GM12873 (cell line): ENCODE results near the gene ETS1.

ENCODE experiments used
- TF ChIP-seq, protein P1 (sequence below): IDR thresholded peaks from 2 replicates; pipeline ENCODE4 v1.5.1; 2012; ENCODE audit warnings: low read depth, mild to moderate bottlenecking, moderate library complexity, low read length, control low read depth; ENCODE audit not compliant: insufficient read depth; ENCODE audit errors: missing control alignments

Gene ETS1

DNA sequence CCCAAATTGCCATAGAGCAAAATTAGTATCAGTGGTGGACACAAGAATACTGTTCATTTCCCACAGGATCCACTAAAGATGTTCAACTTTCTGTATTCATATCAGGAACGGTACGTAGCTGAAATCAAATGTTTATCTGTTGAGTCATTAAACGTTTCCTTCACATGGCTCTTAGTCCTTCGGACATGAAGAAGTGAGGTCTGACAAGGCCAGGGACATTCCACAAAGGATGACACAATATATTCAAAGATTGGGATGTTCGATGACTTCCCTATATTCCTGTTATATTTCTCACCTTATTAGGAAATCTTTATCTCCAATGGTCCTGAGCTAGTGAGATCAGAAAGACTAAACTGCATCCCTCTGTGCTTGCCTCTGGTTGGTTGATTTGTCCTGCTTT lies 129.0 kb downstream of the ETS1 start:
- TF ChIP-seq, protein P1, sequence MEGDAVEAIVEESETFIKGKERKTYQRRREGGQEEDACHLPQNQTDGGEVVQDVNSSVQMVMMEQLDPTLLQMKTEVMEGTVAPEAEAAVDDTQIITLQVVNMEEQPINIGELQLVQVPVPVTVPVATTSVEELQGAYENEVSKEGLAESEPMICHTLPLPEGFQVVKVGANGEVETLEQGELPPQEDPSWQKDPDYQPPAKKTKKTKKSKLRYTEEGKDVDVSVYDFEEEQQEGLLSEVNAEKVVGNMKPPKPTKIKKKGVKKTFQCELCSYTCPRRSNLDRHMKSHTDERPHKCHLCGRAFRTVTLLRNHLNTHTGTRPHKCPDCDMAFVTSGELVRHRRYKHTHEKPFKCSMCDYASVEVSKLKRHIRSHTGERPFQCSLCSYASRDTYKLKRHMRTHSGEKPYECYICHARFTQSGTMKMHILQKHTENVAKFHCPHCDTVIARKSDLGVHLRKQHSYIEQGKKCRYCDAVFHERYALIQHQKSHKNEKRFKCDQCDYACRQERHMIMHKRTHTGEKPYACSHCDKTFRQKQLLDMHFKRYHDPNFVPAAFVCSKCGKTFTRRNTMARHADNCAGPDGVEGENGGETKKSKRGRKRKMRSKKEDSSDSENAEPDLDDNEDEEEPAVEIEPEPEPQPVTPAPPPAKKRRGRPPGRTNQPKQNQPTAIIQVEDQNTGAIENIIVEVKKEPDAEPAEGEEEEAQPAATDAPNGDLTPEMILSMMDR: no peak

DNA sequence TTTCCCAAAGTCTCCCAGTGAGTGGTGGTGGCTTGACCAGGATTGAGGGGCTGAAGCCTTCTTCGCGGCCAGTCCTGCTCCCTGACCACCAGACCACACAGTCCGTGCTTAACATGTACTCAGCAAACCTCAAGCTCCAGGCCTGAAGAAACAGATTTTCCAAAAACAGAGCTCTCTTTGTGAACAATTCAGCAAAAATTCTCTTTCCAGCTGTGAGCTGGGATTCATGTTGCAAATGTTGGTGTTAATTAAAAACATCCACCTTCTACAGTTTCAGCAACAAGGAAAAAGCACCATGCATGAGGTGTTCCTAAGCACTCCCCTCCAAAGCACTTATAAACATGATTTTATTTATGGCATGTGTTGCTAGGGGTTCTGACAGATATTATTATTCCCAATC lies 129.5 kb downstream of the ETS1 start:
- TF ChIP-seq, protein P1: no peak

DNA sequence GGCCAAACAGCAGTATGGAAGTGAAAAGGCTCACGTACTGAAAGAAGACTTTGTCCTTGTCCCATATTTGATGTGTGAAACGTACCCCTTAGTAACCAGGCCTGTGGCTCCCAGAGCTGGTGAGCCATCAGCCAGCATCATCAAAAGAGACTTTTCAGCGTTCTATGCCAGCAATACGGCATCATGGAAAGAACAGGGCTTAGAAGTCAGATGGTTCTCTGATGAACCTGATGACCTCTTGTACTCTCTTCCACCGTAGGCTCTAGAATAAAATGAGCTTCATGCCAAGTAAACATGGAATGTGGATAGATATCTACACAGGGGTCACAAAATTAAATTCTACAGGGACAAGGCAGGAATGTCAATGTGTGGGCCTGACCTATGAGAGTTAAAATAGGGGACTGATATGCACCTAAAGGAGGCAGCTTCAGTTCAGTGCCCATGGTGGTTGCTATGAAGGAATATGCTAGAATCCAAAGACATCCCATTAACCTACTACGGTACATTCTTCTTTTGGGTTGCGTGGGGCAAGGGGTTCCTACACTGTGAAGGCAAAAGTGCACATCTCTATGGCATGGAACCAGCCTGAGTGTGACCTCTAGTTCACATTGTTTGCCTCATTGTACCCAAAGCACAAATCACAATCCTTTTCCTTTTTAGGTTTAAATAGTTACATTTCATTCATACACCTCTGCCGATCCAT lies 130.6 kb downstream of the ETS1 start:
- TF ChIP-seq, protein P1: no peak

DNA sequence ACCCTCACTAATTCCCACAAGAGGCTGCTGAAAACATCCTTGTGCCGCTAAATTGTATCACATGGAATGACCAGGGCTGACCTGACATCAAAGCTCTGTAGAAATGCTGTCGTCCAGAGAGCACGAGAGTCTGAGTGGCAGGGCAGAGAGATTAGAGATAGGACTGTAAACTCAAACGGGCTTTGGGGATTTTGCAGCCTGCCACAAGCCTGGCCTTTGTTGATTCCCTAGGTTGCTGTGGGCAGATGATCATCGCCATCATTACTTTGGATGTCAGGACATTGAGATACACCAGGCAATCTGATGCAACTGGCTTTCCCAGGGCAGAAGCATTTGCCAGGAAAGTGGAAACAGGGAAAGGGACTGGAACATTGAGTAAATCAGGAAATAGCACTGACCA lies 131.6 kb downstream of the ETS1 start:
- TF ChIP-seq, protein P1: no peak

DNA sequence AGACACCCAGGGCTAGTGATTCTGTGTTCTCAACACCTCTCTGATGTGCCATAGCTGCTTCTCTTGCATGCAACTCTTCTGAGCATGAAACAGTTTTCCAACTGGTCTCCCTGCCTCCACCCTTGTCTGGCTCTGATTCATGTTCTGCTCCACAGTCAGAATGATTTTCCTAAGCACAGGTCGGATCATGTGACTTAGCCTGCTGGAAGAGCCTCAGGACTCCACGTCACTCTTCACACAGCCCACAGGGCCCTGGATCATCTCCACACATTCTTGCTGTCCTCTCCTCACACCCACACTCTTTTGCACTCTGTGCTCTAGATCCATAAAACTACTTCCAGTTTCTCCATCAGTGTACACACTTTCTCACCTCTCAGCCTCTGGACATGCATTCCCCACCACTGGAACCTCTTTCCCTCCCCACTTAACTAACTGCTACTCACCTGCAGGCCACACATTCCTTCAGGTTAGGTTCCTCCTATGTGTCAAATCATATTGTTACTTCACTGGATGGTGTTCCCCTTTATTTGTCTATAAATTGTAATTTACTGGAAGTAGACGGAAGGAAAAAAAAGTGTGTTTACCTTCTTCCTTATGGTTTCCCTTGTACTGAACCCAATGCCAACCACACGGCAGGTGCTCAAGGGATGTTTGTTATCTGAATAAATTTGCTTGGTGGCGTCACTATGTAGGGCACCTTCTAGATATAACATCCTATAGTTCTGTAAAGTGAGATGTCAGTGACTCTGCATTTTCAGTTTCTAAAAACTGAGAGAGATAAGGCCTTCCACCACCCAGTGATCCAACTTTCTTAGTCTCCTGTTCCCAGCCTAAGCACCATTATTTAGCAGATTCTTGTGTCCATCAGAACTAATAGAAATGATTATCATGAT lies 133.7 kb downstream of the ETS1 start:
- TF ChIP-seq, protein P1: no peak

DNA sequence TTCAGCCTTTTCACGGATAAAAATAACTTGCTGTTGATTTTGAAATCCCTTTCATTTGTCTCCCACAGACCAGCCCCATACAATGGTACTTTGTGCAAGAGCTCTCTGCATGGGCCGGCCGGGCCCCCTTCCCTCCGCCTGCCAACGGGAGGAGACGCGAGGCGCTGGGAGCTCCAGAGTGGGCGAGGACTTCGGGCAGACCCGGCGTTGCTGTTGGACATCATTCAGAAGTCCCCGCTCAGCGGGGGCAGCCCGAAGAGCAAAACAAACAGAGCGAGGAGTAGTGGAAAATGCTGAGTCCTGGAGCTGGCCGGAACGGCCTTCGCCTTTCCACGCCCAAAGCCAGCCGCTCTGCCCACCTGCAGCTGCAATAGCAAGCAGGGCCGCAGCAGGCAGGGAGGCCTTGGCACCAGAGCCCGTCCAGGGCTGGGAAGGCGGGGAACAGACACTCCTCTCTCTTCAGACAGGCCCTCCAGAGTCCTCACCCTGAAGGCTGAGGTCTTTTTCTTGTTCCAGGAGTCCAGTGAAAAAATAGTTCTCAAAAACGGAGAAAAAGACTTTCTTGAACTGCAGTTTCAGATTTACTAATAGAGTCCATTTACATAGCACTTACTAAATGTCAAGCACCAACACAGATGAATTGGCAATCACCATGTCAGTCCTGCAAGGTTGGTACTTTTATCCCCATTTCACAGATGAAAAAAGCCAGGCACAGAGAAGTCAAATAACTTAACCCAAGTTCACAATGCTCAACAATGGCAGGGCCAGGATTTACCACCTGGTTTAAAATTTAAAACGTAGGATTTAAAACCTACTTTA lies 135.5 kb downstream of the ETS1 start:
- TF ChIP-seq, protein P1: no peak

DNA sequence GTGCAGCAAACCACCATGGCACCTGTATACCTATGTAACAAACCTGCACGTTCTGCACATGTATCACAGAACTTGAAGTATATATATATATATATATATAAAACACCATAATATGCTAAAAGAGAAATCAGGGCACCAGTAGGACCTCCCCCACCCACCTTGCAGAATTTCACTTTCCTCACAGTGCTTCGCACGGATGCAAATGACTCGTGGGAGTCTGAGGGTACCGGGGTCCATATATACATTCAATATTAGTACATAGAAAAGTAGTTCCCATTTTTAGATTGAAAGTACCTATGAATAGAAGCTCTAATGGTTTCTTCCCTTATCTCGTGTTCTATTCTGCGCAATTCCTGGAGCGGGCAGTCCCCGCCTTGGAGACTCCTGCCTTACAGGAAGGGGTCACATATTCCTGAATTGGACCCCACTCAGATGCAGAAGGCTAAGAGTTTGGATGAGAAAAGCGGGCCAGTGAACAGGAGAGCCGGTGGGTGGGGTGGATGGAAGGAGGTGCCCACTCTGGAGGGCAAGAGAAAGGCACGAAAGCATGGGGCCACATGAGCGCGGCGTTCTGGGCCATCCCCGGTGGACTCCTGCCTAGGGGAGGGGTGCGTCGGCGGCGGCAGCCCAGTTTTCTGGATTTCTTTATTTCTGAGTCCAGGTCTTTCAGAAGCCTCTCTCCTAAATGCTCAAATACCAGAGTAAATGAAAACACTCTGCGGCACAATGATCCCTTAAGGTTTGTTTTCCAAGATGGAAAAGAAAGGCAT lies 136.3 kb downstream of the ETS1 start:
- TF ChIP-seq, protein P1: no peak
